SK-N-MC (cell line): ENCODE results near the gene EZH1.
A peak's percentile ranks its signal among the peaks of the same experiment; 100 is the strongest.

Experiments used
- DNase-seq: peaks from one replicate; pipeline ENCODE4 v3.0.0-alpha.2; 2011; ENCODE audit warnings: low read depth, low spot score
- H3K27ac ChIP-seq: fragments of 200-600 bp; sonication (generic); 2 replicates; pipeline ENCODE4 v1.5.1; 2016; ENCODE audit warnings: mixed run types
- H3K36me3 ChIP-seq: fragments of 200-600 bp; sonication (generic); 2 replicates; pipeline ENCODE4 v1.6.1; 2017; ENCODE audit warnings: antibody characterized with exemption, low read length, mixed read lengths; ENCODE audit not compliant: insufficient read depth
- H3K4me3 ChIP-seq: fragments of 200-600 bp; sonication (generic); 2 replicates; pipeline ENCODE4 v1.5.1; 2016
- H3K9ac ChIP-seq: fragments of 200-600 bp; sonication (generic); 2 replicates; pipeline ENCODE4 v1.8.0; 2017; ENCODE audit warnings: mixed run types, mixed read lengths; ENCODE audit not compliant: insufficient read length
- H3K9me3 ChIP-seq: fragments of 200-600 bp; sonication (generic); 2 replicates; pipeline ENCODE4 v1.6.1; 2017; ENCODE audit warnings: low read depth, mild to moderate bottlenecking, antibody characterized with exemption, low read length, moderate library complexity, mixed read lengths
- EZH2 ChIP-seq: fragments of 200-600 bp; sonication (generic); IDR thresholded peaks from one replicate; pipeline ENCODE4 v1.6.1; 2017; ENCODE audit warnings: antibody characterized with exemption
- FOXP2 ChIP-seq: optimal IDR thresholded peaks from 2 replicates; pipeline ENCODE3; 2011; ENCODE audit warnings: mild to moderate bottlenecking, moderate library complexity; ENCODE audit not compliant: insufficient read depth; ENCODE audit errors: extremely low read length, control extremely low read depth
- POLR2AphosphoS5 ChIP-seq: IDR thresholded peaks from 2 replicates; pipeline ENCODE4 v1.6.1; 2012; ENCODE audit warnings: mild to moderate bottlenecking, low read depth, low read length, borderline replicate concordance

Gene EZH1

GRCh38 chr17:42685831-42686230 is 59.0 kb downstream of the EZH1 start:
- no peak for DNase-seq
- Histone ChIP-seq H3K4me3 (no peak overlapping the region), H3K36me3 (no peaks in the 10 kb centered on the region; the same call in 1 of the 2 replicates), H3K9me3 (no peaks in the 10 kb centered on the region), H3K27ac (no peak overlapping the region), H3K9ac (no peak overlapping the region)
- TF ChIP-seq POLR2AphosphoS5 (no peak), FOXP2 (no peak), EZH2 (no peak)

GRCh38 chr17:42684929-42685556 is 59.8 kb downstream of the EZH1 start:
- DNase-seq, result no peak
- no peak overlapping the region for H3K4me3 ChIP-seq
- no peaks in the 10 kb centered on the region; the same call in 1 of the 2 replicates for H3K36me3 ChIP-seq
- H3K9me3 ChIP-seq, result no peaks in the 10 kb centered on the region
- no peak overlapping the region for H3K27ac ChIP-seq
- TF ChIP-seq EZH2, result no peak
- no peak for TF ChIP-seq FOXP2
- TF ChIP-seq POLR2AphosphoS5, result no peak
- H3K9ac ChIP-seq, result no peak overlapping the region

GRCh38 chr17:42683407-42684034 is 61.3 kb downstream of the EZH1 start:
- TF ChIP-seq EZH2, result no peak
- TF ChIP-seq POLR2AphosphoS5, result no peak
- Histone ChIP-seq H3K27ac (no peak overlapping the region), H3K36me3 (no peaks in the 10 kb centered on the region; the same call in 1 of the 2 replicates), H3K9me3 (no peaks in the 10 kb centered on the region), H3K9ac (no peak overlapping the region), H3K4me3 (peak overlapping the region; percentile 92)
- DNase-seq, result no peak

GRCh38 chr17:42682722-42683403 is 62.0 kb downstream of the EZH1 start:
- H3K27ac ChIP-seq, result no peak overlapping the region
- no peaks in the 10 kb centered on the region; the same call in 1 of the 2 replicates for H3K36me3 ChIP-seq
- H3K9me3 ChIP-seq, result no peaks in the 10 kb centered on the region
- H3K4me3 ChIP-seq, result peak overlapping the region; percentile 92
- DNase-seq, result no peak
- peak overlapping the region; percentile 7 for H3K9ac ChIP-seq
- no peak for TF ChIP-seq FOXP2
- no peak for TF ChIP-seq POLR2AphosphoS5
- TF ChIP-seq EZH2, result no peak

- peak within 1 kb of the TSS; percentile 61 for H3K27ac ChIP-seq
- H3K9ac ChIP-seq, result peak within 1 kb of the TSS; percentile 61
- TF ChIP-seq FOXP2 (no peak), EZH2 (no peak), POLR2AphosphoS5 (peak; percentile 69)
- no peaks in the 10 kb centered on the region for H3K9me3 ChIP-seq
- H3K4me3 ChIP-seq, result peak within 1 kb of the TSS; percentile 92
- no peaks in the 10 kb centered on the region; the same call in 1 of the 2 replicates for H3K36me3 ChIP-seq
- no peak for DNase-seq
Measured at GRCh38 chr17:42681976-42682721, 62.7 kb downstream of the EZH1 start, which contains the start of gene CNTNAP1. CNTNAP1 (plus strand) TSS chr17:42682531; CDS start chr17:42682830, 299 bp downstream.

GRCh38 chr17:42680331-42680808 is 64.5 kb downstream of the EZH1 start:
- DNase-seq, result no peak

GRCh38 chr17:42679492-42680330 is 65.1 kb downstream of the EZH1 start:
- H3K9me3 ChIP-seq, result no peaks in the 10 kb centered on the region
- H3K27ac ChIP-seq, result peak overlapping the region; percentile 94
- no peaks in the 10 kb centered on the region for H3K36me3 ChIP-seq
- peak overlapping the region; percentile 47 for H3K9ac ChIP-seq
- peak overlapping the region; percentile 96 for H3K4me3 ChIP-seq
- TF ChIP-seq FOXP2, result no peak
- TF ChIP-seq POLR2AphosphoS5, result no peak
- no peak for TF ChIP-seq EZH2
- no peak for DNase-seq

More at GRCh38 chr17:42680331-42680808, 64.5 kb downstream of the EZH1 start:
- Histone ChIP-seq H3K9ac (no peak overlapping the region), H3K27ac (0 out of 2 replicates have a peak overlapping the region, but pooled peaks have one; percentile 40), H3K4me3 (no peak overlapping the region), H3K36me3 (no peaks in the 10 kb centered on the region; the same call in 1 of the 2 replicates), H3K9me3 (no peaks in the 10 kb centered on the region)
- TF ChIP-seq FOXP2 (no peak), POLR2AphosphoS5 (no peak)
